Endothelial cell of umbilical vein (primary cell): ENCODE results near the gene HACD3. TPM values are rescaled to one million over a fixed set of nuclear protein-coding genes. Genes with fewer than 3 reads are reported as not detected.

Source experiments
- BruUV-seq: library from RNA; stranded (reverse); fragments of 400-500 nt; replicated peaks from 2 replicates; lab custom pipeline; 2021; lab: Mats Ljungman, UMichigan
- CTCF ChIA-PET: fragments of 300-600, 350-600 bp; sonication (Branson Sonifier 250); formaldehyde crosslinking; loops from one replicate; lab custom pipeline; 2021; ENCODE audit warnings: antibody characterized with exemption, inconsistent platforms; lab: Charles Lee
- POLR2A ChIA-PET: fragments of 300-600, 350-600 bp; sonication (Branson Sonifier 250); formaldehyde crosslinking; loops from one replicate; lab custom pipeline; 2021; ENCODE audit warnings: antibody characterized with exemption, inconsistent platforms; lab: Charles Lee
- DNase-seq: peaks from one replicate; pipeline ENCODE4 v3.0.0-alpha.2; 2011; ENCODE audit warnings: low read depth, low spot score
- FAIRE-seq: peaks from 2 replicates; lab custom pipeline; 2011; peaks lifted over from hg19 to GRCh38; lab: Jason Lieb, UNC
- H2AFZ ChIP-seq: 2 replicates; pipeline ENCODE4 v1.6.0; 2012; ENCODE audit warnings: low read depth, low read length, control low read depth, inconsistent platforms
- H3K27ac ChIP-seq: 2 replicates; pipeline ENCODE4 v1.5.1; 2011; ENCODE audit warnings: low read depth, mild to moderate bottlenecking, control low read depth, low read length, moderate library complexity; ENCODE audit not compliant: insufficient read depth
- H3K27me3 ChIP-seq, 2 experiments: 2 replicates each; pipeline versions ENCODE4 v1.6.0 to v1.6.1; 2011; ENCODE audit warnings: low read length in 2 of 2, mixed read lengths in 1 of 2; ENCODE audit not compliant: control insufficient read depth in 2 of 2, insufficient read depth in 2 of 2
- H3K36me3 ChIP-seq, 2 experiments: 2 replicates in 1 of 2; 3 replicates in 1 of 2; pipeline ENCODE4 v1.5.1; 2011; ENCODE audit warnings: low read length in 2 of 2, mild to moderate bottlenecking in 1 of 2, moderate library complexity in 1 of 2; ENCODE audit not compliant: control insufficient read depth in 2 of 2, insufficient read depth in 2 of 2; ENCODE audit errors: extremely low read depth in 1 of 2
- H3K4me1 ChIP-seq: 3 replicates; pipeline ENCODE4 v1.5.1; 2011; ENCODE audit warnings: mild to moderate bottlenecking, low read length; ENCODE audit not compliant: control insufficient read depth, insufficient read depth; ENCODE audit errors: extremely low read depth
- H3K4me2 ChIP-seq: 2 replicates; pipeline ENCODE4 v1.6.1; 2011; ENCODE audit warnings: low read length, control low read depth, mixed read lengths; ENCODE audit not compliant: insufficient read depth
- H3K4me3 ChIP-seq, 3 experiments: fragments of 200-600 bp in 1 of 3; sonication (generic), shearing (Covaris generic) in 1 of 3; replicated peaks in 1 of 3; 2 replicates each; pipeline ENCODE4 v1.5.1; 2011 to 2016; ENCODE audit warnings: control low read depth in 3 of 3, low read length in 3 of 3, mild to moderate bottlenecking in 2 of 3, inconsistent platforms in 1 of 3, low read depth in 1 of 3, moderate library complexity in 1 of 3; ENCODE audit not compliant: insufficient read depth in 1 of 3
- H3K79me2 ChIP-seq: 2 replicates; pipeline ENCODE4 v1.6.0; 2012; ENCODE audit warnings: low read length, inconsistent platforms; ENCODE audit not compliant: control insufficient read depth, insufficient read depth
- H3K9ac ChIP-seq: replicated peaks from 2 replicates; pipeline ENCODE3; 2011; ENCODE audit warnings: low read length, control low read depth; ENCODE audit not compliant: insufficient read depth; ENCODE audit errors: extremely low read depth
- H3K9me1 ChIP-seq: replicated peaks from 3 replicates; pipeline ENCODE4 v1.6.0; 2011; ENCODE audit warnings: mild to moderate bottlenecking, low read length; ENCODE audit not compliant: control insufficient read depth, insufficient read depth; ENCODE audit errors: extremely low read depth
- H3K9me3 ChIP-seq: replicated peaks from 2 replicates; pipeline ENCODE4 v1.5.1; 2012; ENCODE audit warnings: low read length, inconsistent platforms; ENCODE audit not compliant: control insufficient read depth, insufficient read depth
- H4K20me1 ChIP-seq: replicated peaks from 2 replicates; pipeline ENCODE3; 2011; ENCODE audit warnings: mild to moderate bottlenecking, low read length; ENCODE audit not compliant: control insufficient read depth, insufficient read depth; ENCODE audit errors: extremely low read depth
- CTCF ChIP-seq, 2 donors: IDR thresholded peaks; 1 replicate in 1 of 2; 2 replicates in 1 of 2; pipeline ENCODE4 v1.5.1; 2011; ENCODE audit warnings: low read length in 2 of 2, mild to moderate bottlenecking in 2 of 2, moderate library complexity in 2 of 2, control low read depth in 1 of 2, inconsistent platforms in 1 of 2, low read depth in 1 of 2; ENCODE audit not compliant: insufficient read depth in 1 of 2; ENCODE audit errors: extremely low read depth in 1 of 2
- EZH2 ChIP-seq: IDR thresholded peaks from 2 replicates; pipeline ENCODE4 v1.6.1; 2012; ENCODE audit warnings: borderline replicate concordance, low read depth, mild to moderate bottlenecking, moderate library complexity, low read length, inconsistent platforms; ENCODE audit not compliant: severe bottlenecking
- FOS ChIP-seq: IDR thresholded peaks from 2 replicates; pipeline ENCODE4 v1.6.1; 2011; ENCODE audit warnings: mild to moderate bottlenecking, low read length, moderate library complexity, borderline replicate concordance; ENCODE audit not compliant: insufficient read depth
- GATA2 ChIP-seq: IDR thresholded peaks from 2 replicates; pipeline ENCODE4 v1.7.0; 2011; ENCODE audit warnings: low read depth, mild to moderate bottlenecking, moderate library complexity, mixed read lengths, low read length; ENCODE audit not compliant: insufficient read length, insufficient read depth
- JUN ChIP-seq: IDR thresholded peaks from 2 replicates; pipeline ENCODE4 v1.6.1; 2011; ENCODE audit warnings: borderline replicate concordance, low read depth; ENCODE audit not compliant: insufficient read length, insufficient read depth
- MAX ChIP-seq: IDR thresholded peaks from 2 replicates; pipeline ENCODE4 v1.6.1; 2011; ENCODE audit not compliant: insufficient read depth, insufficient read length
- MYC ChIP-seq: IDR thresholded peaks from one replicate; pipeline ENCODE4 v1.6.1; 2011; ENCODE audit warnings: mild to moderate bottlenecking, low read depth, low read length
- POLR2A ChIP-seq: IDR thresholded peaks from 2 replicates; pipeline ENCODE4 v1.6.1; 2012; ENCODE audit warnings: low read depth, mild to moderate bottlenecking, control low read depth, low read length
- POLR2AphosphoS5 ChIP-seq: IDR thresholded peaks from 2 replicates; pipeline ENCODE4 v1.6.1; 2012; ENCODE audit warnings: low read depth, mild to moderate bottlenecking, control low read depth, low read length, moderate library complexity; ENCODE audit not compliant: insufficient read depth
- dilution Hi-C: fragments of 300-500 bp; cut with MboI; formaldehyde crosslinking; loops from one replicate; pipeline ENCODE4 v1.15.0; 2019; ENCODE audit warnings: low sequenced_read_pairs; ENCODE audit not compliant: extremely low pct_ligation_motif_present
- intact Hi-C: fragments of 100-400 bp; cut with micrococcal nuclease; formaldehyde crosslinking; loops from one replicate; pipeline ENCODE4 v1.10.0; 2022
- polyA plus RNA-seq, 4 experiments: library from polyadenylated mRNA; depleted of rRNA in 3 of 4; stranded (reverse) in 3 of 4; unstranded in 1 of 4; fragments of >200 nt; gene quantifications; 2 replicates each; pipeline versions ENCODE4 v1.2.1 to v1.2.3, GENCODE V29; 2011 to 2012; ENCODE audit warnings: missing spikeins in 1 of 4
- total RNA-seq: library from RNA; stranded (reverse); gene quantifications from 2 replicates; pipeline ENCODE4 v1.2.3, GENCODE V29; 2021

The HACD3 gene
- total and polyA plus RNA-seq, 2 donors (not counting 3 experiments of a cell fraction or from before 2014, with no cell fraction given), result 47.4 to 61.1 TPM

GRCh38 chr15:65484876-65485275 is 45.4 kb upstream of the HACD3 start:
- Histone ChIP-seq H2AFZ (no peak overlapping the region), H3K36me3 (peaks cover 11 to 16% of the 10 kb centered on the region in 2 experiments), H3K4me2 (no peak overlapping the region), H3K9me3 (no peaks in the 10 kb centered on the region), H4K20me1 (no peaks in the 10 kb centered on the region), H3K4me1 (no peaks in the 10 kb centered on the region), H3K27ac (no peak overlapping the region), H3K27me3 (no peaks in the 10 kb centered on the region), H3K9me1 (no peaks in the 10 kb centered on the region), H3K4me3 (no peak overlapping the region), H3K9ac (no peak overlapping the region), H3K79me2 (no peaks in the 10 kb centered on the region)
- CTCF ChIA-PET, result no interaction called here
- FAIRE-seq (no peak), DNase-seq (no peak)
- no TSS peak for BruUV-seq
- dilution Hi-C loops (no loop called here), intact Hi-C loops (no loop called here)
- TF ChIP-seq GATA2 (no peak), MAX (no peak), CTCF (IDR thresholded peaks at IDR 0.05; ENCODE audit: extremely low read depth in 1 of 2, insufficient read depth in 1 of 2, low read depth in 1 of 2, low read length in 2 of 2) (no peak), MYC (no peak), POLR2AphosphoS5 (no peak), FOS (no peak), POLR2A (no peak), EZH2 (no peak), JUN (no peak)
- POLR2A ChIA-PET, result no interaction called here
